ENCODE results near the gene EMC6. TPM values are rescaled to one million over a fixed set of nuclear protein-coding genes. Genes with fewer than 3 reads are reported as not detected.

Gene EMC6
- total RNA-seq, 1 donor from 2014 or later = 57.0 TPM

- intact Hi-C loops (cut with micrococcal nuclease) = no loop called here
- DNase-seq = no peak
- Histone ChIP-seq H3K4me3 (no peak overlapping the region), H3K9me3 (replicated peaks) (no peaks in the 10 kb centered on the region), H3K36me3 (peaks cover 78% of the 10 kb centered on the region), H3K27me3 (ENCODE audit: low read depth) (no peaks in the 10 kb centered on the region), H3K4me1 (peaks cover 30% of the 10 kb centered on the region), H3K27ac (replicated peaks) (peak overlapping the region; percentile 55)
- TF ChIP-seq, protein P1, sequence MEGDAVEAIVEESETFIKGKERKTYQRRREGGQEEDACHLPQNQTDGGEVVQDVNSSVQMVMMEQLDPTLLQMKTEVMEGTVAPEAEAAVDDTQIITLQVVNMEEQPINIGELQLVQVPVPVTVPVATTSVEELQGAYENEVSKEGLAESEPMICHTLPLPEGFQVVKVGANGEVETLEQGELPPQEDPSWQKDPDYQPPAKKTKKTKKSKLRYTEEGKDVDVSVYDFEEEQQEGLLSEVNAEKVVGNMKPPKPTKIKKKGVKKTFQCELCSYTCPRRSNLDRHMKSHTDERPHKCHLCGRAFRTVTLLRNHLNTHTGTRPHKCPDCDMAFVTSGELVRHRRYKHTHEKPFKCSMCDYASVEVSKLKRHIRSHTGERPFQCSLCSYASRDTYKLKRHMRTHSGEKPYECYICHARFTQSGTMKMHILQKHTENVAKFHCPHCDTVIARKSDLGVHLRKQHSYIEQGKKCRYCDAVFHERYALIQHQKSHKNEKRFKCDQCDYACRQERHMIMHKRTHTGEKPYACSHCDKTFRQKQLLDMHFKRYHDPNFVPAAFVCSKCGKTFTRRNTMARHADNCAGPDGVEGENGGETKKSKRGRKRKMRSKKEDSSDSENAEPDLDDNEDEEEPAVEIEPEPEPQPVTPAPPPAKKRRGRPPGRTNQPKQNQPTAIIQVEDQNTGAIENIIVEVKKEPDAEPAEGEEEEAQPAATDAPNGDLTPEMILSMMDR (IDR thresholded peaks at IDR 0.05; ENCODE audit: borderline replicate concordance) = no peak
These were observed 40.8 kb upstream of the EMC6 start for GRCh38 chr17:3627769-3628167.

DNA sequence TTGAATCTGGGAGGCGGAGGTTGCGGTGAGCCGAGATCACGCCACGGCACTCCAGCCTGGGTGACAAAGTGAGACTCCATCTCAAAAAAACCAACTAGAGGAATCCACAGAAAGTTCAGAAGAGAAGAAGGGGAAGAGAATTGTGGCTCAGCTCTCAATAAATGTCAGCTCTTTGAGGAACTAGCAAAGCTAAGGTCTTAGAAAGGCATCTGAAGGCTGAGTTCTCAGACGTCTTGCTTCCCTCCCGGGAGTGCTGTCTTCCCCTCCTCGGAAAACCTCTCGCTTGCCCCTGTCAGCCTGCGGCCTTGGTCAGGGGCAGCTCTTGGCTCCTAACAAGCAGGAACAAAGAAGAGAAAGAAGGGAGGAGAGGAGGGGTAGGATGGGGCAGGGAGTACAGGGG is 37.8 kb upstream of the EMC6 start:
- intact Hi-C loops (cut with micrococcal nuclease) = no loop called here
- Histone ChIP-seq H3K27me3 (ENCODE audit: low read depth) (no peaks in the 10 kb centered on the region), H3K9me3 (replicated peaks) (no peaks in the 10 kb centered on the region), H3K4me1 (peaks cover 57% of the 10 kb centered on the region), H3K4me3 (no peak overlapping the region), H3K36me3 (peaks cover 49% of the 10 kb centered on the region), H3K27ac (replicated peaks) (no peak overlapping the region)
- DNase-seq = no peak
- TF ChIP-seq, protein P1 (IDR thresholded peaks at IDR 0.05; ENCODE audit: borderline replicate concordance) = no peak

DNA sequence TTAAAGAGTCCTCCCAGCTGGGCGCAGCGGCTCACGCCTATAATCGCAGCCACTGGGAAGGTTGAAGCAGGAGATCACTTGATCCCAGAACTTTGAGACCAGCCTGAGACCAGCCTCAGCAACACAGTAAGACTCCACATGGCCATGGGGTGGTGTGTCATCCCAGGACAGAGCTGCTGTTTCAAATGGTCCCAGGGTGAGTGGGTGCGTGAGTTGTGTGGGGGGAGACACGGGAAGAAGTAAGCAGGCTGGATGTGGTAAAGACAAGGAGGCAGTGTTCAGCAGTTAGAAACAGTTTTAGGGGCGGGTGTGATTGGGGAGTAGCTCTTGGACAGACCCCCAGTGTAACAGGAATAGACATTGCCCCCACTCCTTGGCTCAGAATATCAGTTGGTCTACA is 36.3 kb upstream of the EMC6 start:
- Histone ChIP-seq H3K4me1 (peaks cover 65% of the 10 kb centered on the region), H3K27me3 (ENCODE audit: low read depth) (no peaks in the 10 kb centered on the region), H3K4me3 (no peak overlapping the region), H3K27ac (replicated peaks) (no peak overlapping the region), H3K9me3 (replicated peaks) (no peaks in the 10 kb centered on the region), H3K36me3 (peaks cover 34% of the 10 kb centered on the region)
- intact Hi-C loops (cut with micrococcal nuclease) = no loop called here
- DNase-seq = no peak
- TF ChIP-seq, protein P1 (IDR thresholded peaks at IDR 0.05; ENCODE audit: borderline replicate concordance) = no peak

DNA sequence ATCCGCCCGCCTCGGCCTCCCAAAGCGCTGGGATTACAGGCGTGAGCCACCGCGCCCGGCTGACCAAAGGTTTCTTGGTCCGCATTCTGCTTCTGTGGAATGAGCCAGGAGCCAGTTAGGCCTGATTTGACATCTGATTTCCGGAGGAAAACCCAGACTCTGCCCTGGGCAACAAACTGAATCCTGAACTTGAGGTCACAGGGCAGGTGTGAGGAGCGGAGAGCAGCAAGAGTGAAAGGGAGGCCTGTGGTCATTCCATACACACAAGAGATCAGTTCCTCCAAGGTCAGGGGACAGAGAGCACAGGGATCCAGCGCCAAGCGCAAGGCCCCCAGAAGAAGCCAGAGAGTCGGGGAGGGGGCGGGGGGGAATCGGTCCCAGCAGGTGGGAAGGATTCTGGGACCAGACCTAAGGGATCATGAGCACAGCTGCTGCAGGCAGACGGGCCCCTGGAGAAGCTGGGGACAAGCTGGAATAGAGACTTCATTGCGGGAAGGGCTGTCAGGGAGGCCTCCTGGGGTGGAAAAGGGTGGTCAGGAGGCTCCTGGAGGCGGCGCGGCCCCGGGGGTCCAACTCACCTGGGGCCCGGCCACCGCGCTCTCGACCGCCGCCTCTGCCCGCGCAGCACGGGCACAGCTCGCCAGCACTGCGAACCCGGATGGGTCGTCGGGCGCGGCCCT is 33.0 kb upstream of the EMC6 start:
- H3K4me3 ChIP-seq = peak overlapping the region; percentile 98
- peaks cover 4% of the 10 kb centered on the region for H3K36me3 ChIP-seq
- H3K4me1 ChIP-seq = peaks cover 70% of the 10 kb centered on the region
- DNase-seq = no peak
- TF ChIP-seq, protein P1 (IDR thresholded peaks at IDR 0.05; ENCODE audit: borderline replicate concordance) = no peak
- H3K27me3 ChIP-seq (ENCODE audit: low read depth) = no peaks in the 10 kb centered on the region
- no peaks in the 10 kb centered on the region for H3K9me3 ChIP-seq (replicated peaks)
- peak overlapping the region; percentile 98 for H3K27ac ChIP-seq (replicated peaks)
- intact Hi-C loops (cut with micrococcal nuclease) = no loop called here

DNA sequence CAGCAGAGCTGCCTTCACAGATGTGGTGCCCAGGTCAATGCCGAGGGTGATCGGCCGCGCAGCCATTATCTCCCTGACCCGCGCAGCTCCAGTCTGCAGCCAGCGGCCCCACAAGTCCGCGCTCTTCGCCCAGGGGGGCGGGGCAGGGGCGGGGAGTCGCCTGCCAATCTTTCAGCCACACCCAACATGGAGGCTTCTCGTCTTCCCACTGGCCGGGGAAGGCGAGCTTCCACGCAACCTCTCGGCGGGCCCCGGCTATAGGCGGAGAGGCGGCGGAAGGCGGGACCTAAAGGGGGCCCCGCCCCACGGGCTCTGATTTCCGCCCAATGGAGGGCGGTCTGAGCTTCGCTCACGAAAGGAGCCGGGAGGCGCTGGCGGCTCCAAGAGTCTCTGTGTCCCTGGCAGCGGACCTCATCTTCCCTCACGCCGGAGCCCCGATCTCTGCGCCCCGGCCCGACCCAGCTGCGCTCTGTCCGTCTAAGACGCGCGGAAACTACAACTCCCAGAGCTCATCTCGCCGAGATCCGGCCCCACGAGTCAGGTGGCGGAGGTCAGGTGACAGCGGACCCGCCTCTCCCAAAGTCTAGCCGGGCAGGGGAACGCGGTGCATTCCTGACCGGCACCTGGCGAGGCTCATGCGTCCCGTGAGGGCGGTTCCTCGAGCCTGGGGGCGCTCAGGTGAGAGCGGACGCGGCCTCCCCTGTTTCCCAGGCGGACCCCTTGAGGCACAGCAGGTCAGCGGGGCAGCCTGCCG is 32.3 kb upstream of the EMC6 start, which contains the start of the genes CTNS and SHPK:
Gene CTNS (plus strand): TSS at position 607 of the 754 bp plus-strand sequence. CDS start 3,447 bp downstream, outside the sequence.
Gene SHPK (minus strand): TSS at position 97 of the 754 bp plus-strand sequence. CDS start 31 bp downstream, at position 66.
- intact Hi-C loops (cut with micrococcal nuclease) = no loop called here
- Histone ChIP-seq H3K36me3 (peaks cover 4% of the 10 kb centered on the region), H3K27me3 (ENCODE audit: low read depth) (no peaks in the 10 kb centered on the region), H3K4me1 (peaks cover 69% of the 10 kb centered on the region), H3K9me3 (replicated peaks) (no peaks in the 10 kb centered on the region), H3K4me3 (peak within 1 kb of the TSS; percentile 98), H3K27ac (replicated peaks) (peak within 1 kb of the TSS; percentile 98)
- TF ChIP-seq, protein P1 (IDR thresholded peaks at IDR 0.05; ENCODE audit: borderline replicate concordance) = peak; percentile 9
- peak; percentile 97 for DNase-seq

Measured in left ventricle myocardium inferior (tissue), 1 donor.